Measurements from ENCODE around the gene HIGD1A. TPM values are rescaled to one million over a fixed set of nuclear protein-coding genes. Genes with fewer than 3 reads are reported as not detected.

Gene HIGD1A
- total RNA-seq, 3 donors from 2014 or later (not counting 1 experiment from before 2014, with no cell fraction given): 24.5 to 28.5 (median 28.2) TPM

DNA sequence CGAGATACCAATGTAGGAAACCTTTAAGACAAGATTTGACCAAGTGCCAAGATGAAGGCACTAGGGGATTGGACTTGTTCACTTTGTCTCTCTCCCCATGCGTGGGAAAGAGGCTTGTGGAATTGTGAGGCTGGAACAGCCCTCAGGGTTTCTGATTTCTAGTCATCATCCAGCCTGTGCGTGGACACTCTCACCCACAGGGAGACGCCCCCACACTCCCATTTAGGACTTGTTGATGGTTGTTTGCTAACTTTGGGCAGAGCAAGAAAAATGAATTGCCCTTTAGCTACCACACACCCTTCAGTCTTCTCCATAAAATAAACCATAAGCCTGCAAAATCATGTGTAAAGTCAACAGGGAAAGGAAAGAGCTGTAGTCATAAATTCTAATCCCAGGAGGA is 23.4 kb upstream of the HIGD1A start:
- peaks cover 8 to 13% of the 10 kb centered on the region in 2 donors for H3K4me1 Mint-ChIP-seq

GRCh38 chr3:42827023-42827422 is 22.7 kb upstream of the HIGD1A start:
- Histone ChIP-seq H3K4me1 (ENCODE audit: control insufficient read depth, insufficient read depth, low read length) (peaks cover 3% of the 10 kb centered on the region), H3K27ac (ENCODE audit: low read length) (no peak overlapping the region), H3K9me3 (ENCODE audit: control insufficient read depth, insufficient read depth, low read length) (no peaks in the 10 kb centered on the region), H3K36me3 (ENCODE audit: control insufficient read depth, insufficient read depth, low read length) (no peaks in the 10 kb centered on the region), H3K4me3 (ENCODE audit: low read length) (no peak overlapping the region), H3K27me3 (ENCODE audit: control insufficient read depth, insufficient read depth, low read length) (peaks cover 2% of the 10 kb centered on the region)
- TF ChIP-seq, protein P1, sequence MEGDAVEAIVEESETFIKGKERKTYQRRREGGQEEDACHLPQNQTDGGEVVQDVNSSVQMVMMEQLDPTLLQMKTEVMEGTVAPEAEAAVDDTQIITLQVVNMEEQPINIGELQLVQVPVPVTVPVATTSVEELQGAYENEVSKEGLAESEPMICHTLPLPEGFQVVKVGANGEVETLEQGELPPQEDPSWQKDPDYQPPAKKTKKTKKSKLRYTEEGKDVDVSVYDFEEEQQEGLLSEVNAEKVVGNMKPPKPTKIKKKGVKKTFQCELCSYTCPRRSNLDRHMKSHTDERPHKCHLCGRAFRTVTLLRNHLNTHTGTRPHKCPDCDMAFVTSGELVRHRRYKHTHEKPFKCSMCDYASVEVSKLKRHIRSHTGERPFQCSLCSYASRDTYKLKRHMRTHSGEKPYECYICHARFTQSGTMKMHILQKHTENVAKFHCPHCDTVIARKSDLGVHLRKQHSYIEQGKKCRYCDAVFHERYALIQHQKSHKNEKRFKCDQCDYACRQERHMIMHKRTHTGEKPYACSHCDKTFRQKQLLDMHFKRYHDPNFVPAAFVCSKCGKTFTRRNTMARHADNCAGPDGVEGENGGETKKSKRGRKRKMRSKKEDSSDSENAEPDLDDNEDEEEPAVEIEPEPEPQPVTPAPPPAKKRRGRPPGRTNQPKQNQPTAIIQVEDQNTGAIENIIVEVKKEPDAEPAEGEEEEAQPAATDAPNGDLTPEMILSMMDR (IDR thresholded peaks at IDR 0.05): no peak
- H3K27ac Mint-ChIP-seq: no peak overlapping the region
- H3K9me3 Mint-ChIP-seq: no peaks in the 10 kb centered on the region
- no peaks in the 10 kb centered on the region for H3K36me3 Mint-ChIP-seq
- intact Hi-C loops (cut with micrococcal nuclease): no loop called here
- no peak overlapping the region for H3K4me3 Mint-ChIP-seq
- no peak for DNase-seq
- no peak for ATAC-seq
- H3K4me1 Mint-ChIP-seq: peaks cover 8 to 13% of the 10 kb centered on the region in 2 donors
- peaks cover 16 to 21% of the 10 kb centered on the region in 2 donors for H3K27me3 Mint-ChIP-seq (ENCODE audit: low read depth in 2 of 2)

More for the DNA sequence above, 23.4 kb upstream of the HIGD1A start:
- Histone ChIP-seq H3K4me1 (ENCODE audit: control insufficient read depth, insufficient read depth, low read length) (peaks cover 3% of the 10 kb centered on the region), H3K36me3 (ENCODE audit: control insufficient read depth, insufficient read depth, low read length) (no peaks in the 10 kb centered on the region), H3K4me3 (ENCODE audit: low read length) (no peak overlapping the region), H3K27ac (ENCODE audit: low read length) (no peak overlapping the region), H3K27me3 (ENCODE audit: control insufficient read depth, insufficient read depth, low read length) (peaks cover 2% of the 10 kb centered on the region), H3K9me3 (ENCODE audit: control insufficient read depth, insufficient read depth, low read length) (no peaks in the 10 kb centered on the region)
- no peak for DNase-seq
- no peak overlapping the region for H3K4me3 Mint-ChIP-seq
- TF ChIP-seq, protein P1 (IDR thresholded peaks at IDR 0.05): no peak
- peaks cover 16 to 21% of the 10 kb centered on the region in 2 donors for H3K27me3 Mint-ChIP-seq (ENCODE audit: low read depth in 2 of 2)
- WGBS (ENCODE audit: insufficient coverage): 74% methylated on average over 1 of the region's 4 CpGs
- H3K27ac Mint-ChIP-seq: no peak overlapping the region
- no peak for ATAC-seq
- H3K9me3 Mint-ChIP-seq: no peaks in the 10 kb centered on the region
- intact Hi-C loops (cut with micrococcal nuclease): no loop called here
- H3K36me3 Mint-ChIP-seq: no peaks in the 10 kb centered on the region

GRCh38 chr3:42826141-42826540 is 21.9 kb upstream of the HIGD1A start:
- no peak overlapping the region for H3K27ac Mint-ChIP-seq
- H3K27me3 ChIP-seq (ENCODE audit: control insufficient read depth, insufficient read depth, low read length): peaks cover 2% of the 10 kb centered on the region
- no peak overlapping the region for H3K4me3 ChIP-seq (ENCODE audit: low read length)
- H3K36me3 ChIP-seq (ENCODE audit: control insufficient read depth, insufficient read depth, low read length): no peaks in the 10 kb centered on the region
- H3K9me3 ChIP-seq (ENCODE audit: control insufficient read depth, insufficient read depth, low read length): no peaks in the 10 kb centered on the region
- H3K4me1 Mint-ChIP-seq: peaks cover 1 to 6% of the 10 kb centered on the region in 2 donors
- intact Hi-C loops (cut with micrococcal nuclease): no loop called here
- ATAC-seq: no peak
- H3K36me3 Mint-ChIP-seq: no peaks in the 10 kb centered on the region
- H3K4me1 ChIP-seq (ENCODE audit: control insufficient read depth, insufficient read depth, low read length): no peaks in the 10 kb centered on the region
- no peak overlapping the region for H3K4me3 Mint-ChIP-seq
- TF ChIP-seq, protein P1 (IDR thresholded peaks at IDR 0.05): no peak
- peaks cover 16 to 21% of the 10 kb centered on the region in 2 donors for H3K27me3 Mint-ChIP-seq (ENCODE audit: low read depth in 2 of 2)
- H3K27ac ChIP-seq (ENCODE audit: low read length): no peak overlapping the region
- H3K9me3 Mint-ChIP-seq: no peaks in the 10 kb centered on the region
- no peak for DNase-seq

DNA sequence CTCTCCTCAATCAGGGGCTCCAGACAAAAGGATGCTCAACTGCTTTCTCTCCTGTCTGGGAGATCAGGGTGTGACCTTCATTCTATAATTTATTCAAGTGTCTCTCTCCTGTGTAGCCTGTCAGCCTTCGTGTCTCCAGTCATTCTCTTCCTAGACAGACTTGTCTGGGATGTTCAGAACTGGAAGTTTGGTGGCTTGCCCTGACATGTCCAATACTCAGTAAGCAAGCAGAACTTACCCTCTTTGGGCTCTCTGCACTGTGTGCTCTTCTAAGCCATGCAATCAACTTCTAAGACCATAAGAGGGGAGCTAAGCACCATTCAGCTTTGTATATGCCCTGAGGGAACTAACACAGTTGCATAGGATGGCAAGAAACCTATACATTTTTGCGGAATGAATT is 19.1 kb upstream of the HIGD1A start:
- Histone ChIP-seq H3K9me3 (ENCODE audit: control insufficient read depth, insufficient read depth, low read length) (no peaks in the 10 kb centered on the region), H3K36me3 (ENCODE audit: control insufficient read depth, insufficient read depth, low read length) (no peaks in the 10 kb centered on the region), H3K4me3 (ENCODE audit: low read length) (no peak overlapping the region), H3K27me3 (ENCODE audit: control insufficient read depth, insufficient read depth, low read length) (no peaks in the 10 kb centered on the region), H3K27ac (ENCODE audit: low read length) (no peak overlapping the region), H3K4me1 (ENCODE audit: control insufficient read depth, insufficient read depth, low read length) (no peaks in the 10 kb centered on the region)
- Mint-ChIP-seq H3K36me3 (no peaks in the 10 kb centered on the region), H3K27ac (no peak overlapping the region), H3K27me3 (ENCODE audit: low read depth in 2 of 2) (peaks cover 16 to 18% of the 10 kb centered on the region in 2 donors), H3K9me3 (no peaks in the 10 kb centered on the region), H3K4me3 (no peak overlapping the region), H3K4me1 (no peaks in the 10 kb centered on the region)
- no peak for ATAC-seq
- intact Hi-C loops (cut with micrococcal nuclease): no loop called here
- WGBS (ENCODE audit: insufficient coverage): 82% methylated on average over 2 of the region's 2 CpGs
- TF ChIP-seq, protein P1 (IDR thresholded peaks at IDR 0.05): no peak
- DNase-seq: no peak
